H1 (cell line): ENCODE data around the gene SPECC1.

Source experiments
- CTCF ChIP-seq, 3 experiments: IDR thresholded peaks; 1 replicate in 2 of 3; 2 replicates in 1 of 3; pipeline versions ENCODE4 v1.5.1 to v1.6.1; 2011; ENCODE audit warnings: low read length in 3 of 3, mild to moderate bottlenecking in 3 of 3, inconsistent platforms in 2 of 3, low read depth in 1 of 3, moderate library complexity in 1 of 3; ENCODE audit not compliant: insufficient read depth in 1 of 3; ENCODE audit errors: control extremely low read depth in 1 of 3
- EZH2 ChIP-seq: fragments of 200-600 bp; sonication (generic); IDR thresholded peaks from 2 replicates; pipeline ENCODE4 v1.7.1; 2012; ENCODE audit warnings: low read depth, mild to moderate bottlenecking, moderate library complexity, low read length, inconsistent platforms; ENCODE audit not compliant: severe bottlenecking
- POLR2A ChIP-seq, 2 experiments: IDR thresholded peaks; 1 replicate in 1 of 2; 2 replicates in 1 of 2; pipeline ENCODE4 v1.6.1; 2011; ENCODE audit warnings: low read depth in 2 of 2, low read length in 2 of 2, mild to moderate bottlenecking in 2 of 2; ENCODE audit errors: control extremely low read depth in 1 of 2

GRCh38 chr17:20045476-20045875 lies 36.3 kb downstream of the SPECC1 start:
- TF ChIP-seq POLR2A (IDR thresholded peaks at IDR 0.05; ENCODE audit: control extremely low read depth in 1 of 2, low read depth in 2 of 2, low read length in 2 of 2), result no peak
- TF ChIP-seq CTCF (IDR thresholded peaks at IDR 0.05; ENCODE audit: control extremely low read depth in 1 of 3, insufficient read depth in 1 of 3, low read depth in 1 of 3, low read length in 3 of 3), result no peak
- TF ChIP-seq EZH2, result no peak
